Tibial artery (tissue), 4 donors: ENCODE data around the gene TMEM174.
"Not testable (repeated sequence)": the region's sequence is repeated elsewhere in the genome, so short reads cannot be mapped to it uniquely, and the experiment has no call there.

Source experiments
- DNase-seq, 2 donors: peaks; one replicate each; pipeline ENCODE4 v3.0.0-alpha.2; 2019
- H3K27ac ChIP-seq, 2 donors: fragments of 200-600 bp; sonication (generic) in 1 of 2; 1 replicate in 1 of 2; 2 replicates in 1 of 2; pipeline ENCODE4 v1.5.1; 2018 to 2019; ENCODE audit warnings: mild to moderate bottlenecking in 1 of 2
- H3K27me3 ChIP-seq, 2 donors: fragments of 200-600 bp; sonication (generic) in 1 of 2; one replicate each; pipeline versions ENCODE4 v1.5.1 to v1.6.0; 2016 to 2019
- H3K36me3 ChIP-seq, 3 donors: fragments of 200-600 bp; sonication (generic) in 2 of 3; one replicate each; pipeline ENCODE4 v1.5.1; 2016 to 2019; ENCODE audit warnings: mild to moderate bottlenecking in 2 of 3
- H3K4me1 ChIP-seq, 4 donors: fragments of 200-600 bp; sonication (generic) in 2 of 4; 1 replicate in 3 of 4; 2 replicates in 1 of 4; pipeline ENCODE4 v1.5.1; 2016 to 2019
- H3K4me3 ChIP-seq, 2 donors: fragments of 200-600 bp; sonication (generic) in 1 of 2; 1 replicate in 1 of 2; 2 replicates in 1 of 2; pipeline ENCODE4 v1.5.1; 2018 to 2019; ENCODE audit warnings: mild to moderate bottlenecking in 2 of 2
- H3K9me3 ChIP-seq, 3 donors: fragments of 200-600 bp; sonication (generic) in 1 of 3; one replicate each; pipeline ENCODE4 v1.5.1; 2016 to 2019
- intact Hi-C: fragments of 100-400 bp; cut with DNase I; formaldehyde crosslinking; loops from one replicate; pipeline ENCODE4 v1.15.0; 2023; ENCODE audit warnings: low total_unique reads
- TF ChIP-seq, protein P1 (sequence below), 2 experiments: fragments of 200-600 bp in 1 of 2; fragments of 450-650 bp in 1 of 2; IDR thresholded peaks; one replicate each; pipeline ENCODE4 v1.5.1; 2017 to 2019; ENCODE audit warnings: antibody characterized with exemption in 2 of 2, mild to moderate bottlenecking in 1 of 2, moderate library complexity in 1 of 2

TMEM174 gene

GRCh38 chr5:73204332-73204731 lies 31.3 kb downstream of the TMEM174 start:
- Histone ChIP-seq H3K27me3 (peaks cover 0 to 52% of the 10 kb centered on the region in 2 donors), H3K27ac (no peak overlapping the region), H3K9me3 (peaks cover 0 to 5% (median 0%) of the 10 kb centered on the region in 3 donors), H3K4me3 (no peak overlapping the region), H3K36me3 (no peaks in the 10 kb centered on the region), H3K4me1 (peaks cover 0 to 6% (median 3%) of the 10 kb centered on the region in 4 donors)
- TF ChIP-seq, protein P1, sequence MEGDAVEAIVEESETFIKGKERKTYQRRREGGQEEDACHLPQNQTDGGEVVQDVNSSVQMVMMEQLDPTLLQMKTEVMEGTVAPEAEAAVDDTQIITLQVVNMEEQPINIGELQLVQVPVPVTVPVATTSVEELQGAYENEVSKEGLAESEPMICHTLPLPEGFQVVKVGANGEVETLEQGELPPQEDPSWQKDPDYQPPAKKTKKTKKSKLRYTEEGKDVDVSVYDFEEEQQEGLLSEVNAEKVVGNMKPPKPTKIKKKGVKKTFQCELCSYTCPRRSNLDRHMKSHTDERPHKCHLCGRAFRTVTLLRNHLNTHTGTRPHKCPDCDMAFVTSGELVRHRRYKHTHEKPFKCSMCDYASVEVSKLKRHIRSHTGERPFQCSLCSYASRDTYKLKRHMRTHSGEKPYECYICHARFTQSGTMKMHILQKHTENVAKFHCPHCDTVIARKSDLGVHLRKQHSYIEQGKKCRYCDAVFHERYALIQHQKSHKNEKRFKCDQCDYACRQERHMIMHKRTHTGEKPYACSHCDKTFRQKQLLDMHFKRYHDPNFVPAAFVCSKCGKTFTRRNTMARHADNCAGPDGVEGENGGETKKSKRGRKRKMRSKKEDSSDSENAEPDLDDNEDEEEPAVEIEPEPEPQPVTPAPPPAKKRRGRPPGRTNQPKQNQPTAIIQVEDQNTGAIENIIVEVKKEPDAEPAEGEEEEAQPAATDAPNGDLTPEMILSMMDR (IDR thresholded peaks at IDR 0.05): no peak
- DNase-seq: no peak
- intact Hi-C loops: no loop called here

DNA sequence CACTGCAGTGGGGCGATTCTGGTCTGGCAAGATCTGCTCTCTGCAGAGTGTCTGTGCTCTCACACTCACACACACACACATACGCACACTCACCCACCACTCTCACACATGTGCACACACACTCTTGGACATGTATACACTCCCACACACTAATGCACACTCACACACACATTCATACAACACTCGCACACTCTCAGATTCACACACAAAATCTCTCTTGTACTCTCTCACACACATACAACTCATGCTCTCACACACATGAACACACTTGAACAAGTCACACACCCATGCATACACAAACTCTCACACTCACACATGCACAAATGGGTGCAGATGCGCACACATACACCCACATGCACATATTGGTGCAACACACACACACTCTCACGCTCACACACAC lies 31.7 kb downstream of the TMEM174 start:
- Histone ChIP-seq H3K27me3 (peaks cover 0 to 52% of the 10 kb centered on the region in 2 donors), H3K27ac (no peak overlapping the region), H3K36me3 (no peaks in the 10 kb centered on the region), H3K4me1 (peaks cover 0 to 6% (median 3%) of the 10 kb centered on the region in 4 donors), H3K9me3 (peaks cover 0 to 8% (median 0%) of the 10 kb centered on the region in 3 donors), H3K4me3 (no peak overlapping the region)
- no peak for DNase-seq
- TF ChIP-seq, protein P1 (IDR thresholded peaks at IDR 0.05): no peak
- intact Hi-C loops: no loop called here

DNA sequence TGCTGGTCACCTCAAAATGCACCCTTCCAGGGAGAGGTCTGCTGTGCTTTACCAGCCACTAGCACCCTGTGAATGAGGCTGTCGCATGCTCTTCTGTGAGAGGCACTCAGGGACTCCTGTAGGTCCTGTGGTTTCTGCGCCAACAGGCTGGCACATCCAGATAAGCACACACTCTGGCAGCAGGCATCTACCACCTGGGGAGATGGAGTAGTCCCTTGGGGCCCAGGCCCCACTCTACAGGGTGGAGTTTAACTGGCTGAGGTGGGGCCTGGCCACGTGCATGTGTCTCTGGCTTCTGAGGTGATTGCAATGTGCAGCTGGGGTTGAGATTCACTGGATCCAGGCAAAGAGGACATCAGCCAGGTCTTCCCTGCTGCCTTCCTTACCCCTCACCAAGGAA lies 32.3 kb downstream of the TMEM174 start:
- Histone ChIP-seq H3K27ac (no peak overlapping the region), H3K4me1 (peaks cover 0 to 6% (median 3%) of the 10 kb centered on the region in 4 donors), H3K9me3 (peaks cover 0 to 12% (median 0%) of the 10 kb centered on the region in 3 donors), H3K36me3 (no peaks in the 10 kb centered on the region), H3K27me3 (peaks cover 0 to 52% of the 10 kb centered on the region in 2 donors), H3K4me3 (no peak overlapping the region)
- intact Hi-C loops: no loop called here
- TF ChIP-seq, protein P1 (IDR thresholded peaks at IDR 0.05): no peak
- DNase-seq: no peak

GRCh38 chr5:73207239-73207638 lies 34.2 kb downstream of the TMEM174 start:
- H3K4me1 ChIP-seq, H3K4me3 ChIP-seq, H3K27ac ChIP-seq, intact Hi-C loops, DNase-seq, H3K36me3 ChIP-seq: not testable (repeated sequence)
- Histone ChIP-seq H3K9me3 (peaks cover 0 to 12% (median 0%) of the 10 kb centered on the region in 3 donors), H3K27me3 (peaks cover 0 to 47% of the 10 kb centered on the region in 2 donors)

DNA sequence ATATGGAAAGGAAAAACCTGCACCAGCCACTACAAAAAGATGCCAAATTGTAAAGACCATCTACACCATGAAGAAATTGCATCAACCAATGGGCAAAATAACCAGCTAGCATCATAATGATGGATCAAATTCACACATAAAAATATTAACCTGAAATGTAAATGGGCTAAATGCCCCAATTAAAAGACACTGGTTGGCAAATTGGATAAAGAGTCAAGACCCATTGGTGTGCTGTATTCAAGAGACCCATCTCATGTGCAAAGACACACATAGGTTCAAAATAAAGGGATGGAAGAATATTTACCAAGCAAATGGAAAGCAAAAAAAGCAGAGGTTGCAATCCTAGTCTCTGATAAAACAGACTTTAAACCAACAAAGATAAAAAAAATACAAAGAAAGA lies 36.1 kb downstream of the TMEM174 start:
- Histone ChIP-seq H3K9me3 (peaks cover 0 to 12% (median 0%) of the 10 kb centered on the region in 3 donors), H3K27me3 (peaks cover 0 to 49% of the 10 kb centered on the region in 2 donors)
- H3K4me3 ChIP-seq, DNase-seq, H3K4me1 ChIP-seq, intact Hi-C loops, H3K27ac ChIP-seq, H3K36me3 ChIP-seq: not testable (repeated sequence)

GRCh38 chr5:73212693-73213092 lies 39.7 kb downstream of the TMEM174 start:
- intact Hi-C loops, H3K4me3 ChIP-seq, H3K36me3 ChIP-seq, H3K27ac ChIP-seq, DNase-seq: not testable (repeated sequence)
- H3K4me1 ChIP-seq: peaks cover 0 to 15% (median 9%) of the 10 kb centered on the region in 4 donors
- peaks cover 0 to 31% of the 10 kb centered on the region in 2 donors for H3K27me3 ChIP-seq
- H3K9me3 ChIP-seq: peaks cover 0 to 12% (median 0%) of the 10 kb centered on the region in 3 donors

DNA sequence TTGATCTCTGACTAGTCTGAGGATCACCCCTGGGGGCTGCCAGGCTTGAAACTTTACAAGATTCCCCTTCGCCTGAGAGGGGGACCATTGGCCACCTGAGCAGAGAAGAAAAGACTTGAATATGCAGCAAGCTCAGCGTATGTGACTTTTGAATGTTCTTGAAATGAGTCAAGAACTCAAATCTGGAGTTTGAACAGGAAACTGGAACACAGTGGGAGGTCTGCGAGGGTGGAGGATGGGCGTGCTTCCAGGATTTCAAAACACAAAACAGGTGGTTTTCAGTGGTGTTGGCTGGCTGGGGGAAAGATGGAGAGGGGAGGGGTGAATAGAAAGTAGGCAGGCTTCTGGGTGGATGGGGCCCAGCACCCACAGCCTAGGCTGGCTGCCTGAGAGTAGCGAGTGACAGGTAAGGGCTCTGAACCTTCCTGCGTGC lies 40.6 kb downstream of the TMEM174 start:
- Histone ChIP-seq H3K27ac (no peak overlapping the region), H3K4me1 (peaks cover 0 to 15% (median 9%) of the 10 kb centered on the region in 4 donors), H3K4me3 (no peak overlapping the region), H3K27me3 (peaks cover 0 to 33% of the 10 kb centered on the region in 2 donors), H3K9me3 (peaks cover 0 to 11% (median 0%) of the 10 kb centered on the region in 3 donors), H3K36me3 (no peaks in the 10 kb centered on the region)
- intact Hi-C loops: no loop called here
- no peak for DNase-seq
- TF ChIP-seq, protein P1 (IDR thresholded peaks at IDR 0.05): no peak
